SK-N-SH (cell line): Measurements from ENCODE around the gene NDUFA12. TPM values are rescaled to one million over a fixed set of nuclear protein-coding genes. Genes with fewer than 3 reads are reported as not detected.

Experiments
- CTCF ChIA-PET: fragments of 300-600, 350-600 bp; formaldehyde crosslinking; extraction: SDS; loops from one replicate; lab custom pipeline; 2021; lab: Yijun Ruan, JAX
- POLR2A ChIA-PET: fragments of 350-600 bp; sonication (Branson Sonifier 250); formaldehyde crosslinking; extraction: SDS; loops from one replicate; lab custom pipeline; 2020; ENCODE audit warnings: antibody characterized with exemption, inconsistent platforms; lab: Yijun Ruan, JAX
- DNase-seq: peaks from one replicate; pipeline ENCODE4 v3.0.0; 2012
- H2AFZ ChIP-seq: fragments of 200-600 bp; sonication (generic); 2 replicates; pipeline ENCODE4 v1.8.1; 2016; ENCODE audit warnings: antibody characterized with exemption, mild to moderate bottlenecking, low read depth
- H3F3A ChIP-seq: fragments of 200-600 bp; sonication (generic); replicated peaks from 2 replicates; pipeline ENCODE3; 2016; ENCODE audit warnings: antibody characterized with exemption, mild to moderate bottlenecking; ENCODE audit not compliant: insufficient read depth
- H3K27ac ChIP-seq, 2 experiments: fragments of 200-500 bp in 1 of 2; fragments of 200-600 bp in 1 of 2; sonication (Bioruptor generic) in 1 of 2; sonication (generic), shearing (Covaris generic) in 1 of 2; 2 replicates each; pipeline versions ENCODE4 v1.5.1 to v1.6.1; 2014 to 2016; ENCODE audit warnings: low read depth in 2 of 2, inconsistent platforms in 1 of 2, low read length in 1 of 2, mild to moderate bottlenecking in 1 of 2, mixed read lengths in 1 of 2
- H3K27me3 ChIP-seq: fragments of 200-600 bp; sonication (generic), shearing (Covaris generic); 2 replicates; pipeline ENCODE4 v1.6.1; 2016; ENCODE audit warnings: mixed run types; ENCODE audit not compliant: insufficient read depth
- H3K36me3 ChIP-seq, 2 experiments: fragments of 200-500 bp in 1 of 2; fragments of 200-600 bp in 1 of 2; sonication (Bioruptor generic) in 1 of 2; sonication (generic) in 1 of 2; replicated peaks in 1 of 2; 2 replicates each; pipeline versions ENCODE3 to v1.5.1; 2014 to 2016; ENCODE audit warnings: low read length in 1 of 2, mild to moderate bottlenecking in 1 of 2; ENCODE audit not compliant: insufficient read depth in 2 of 2, control insufficient read depth in 1 of 2
- H3K4me1 ChIP-seq, 2 experiments: fragments of 200-500 bp in 1 of 2; fragments of 200-600 bp in 1 of 2; sonication (Bioruptor generic) in 1 of 2; sonication (generic), shearing (Covaris generic) in 1 of 2; 2 replicates each; pipeline versions ENCODE4 v1.5.1 to v1.6.1; 2014 to 2016; ENCODE audit warnings: low read depth in 1 of 2, low read length in 1 of 2, mixed run types in 1 of 2; ENCODE audit not compliant: insufficient read depth in 2 of 2, control insufficient read depth in 1 of 2
- H3K4me2 ChIP-seq: fragments of 200-600 bp; sonication (generic), shearing (Covaris generic); 2 replicates; pipeline ENCODE4 v1.6.1; 2017; ENCODE audit warnings: mixed run types
- H3K4me3 ChIP-seq, 2 experiments: fragments of 200-500 bp in 1 of 2; fragments of 200-600 bp in 1 of 2; sonication (Bioruptor generic) in 1 of 2; sonication (generic), shearing (Covaris generic) in 1 of 2; 2 replicates each; pipeline versions ENCODE4 v1.5.1 to v1.8.1; 2014 to 2016; ENCODE audit warnings: low read depth in 2 of 2, inconsistent platforms in 1 of 2, low read length in 1 of 2, mild to moderate bottlenecking in 1 of 2, mixed read lengths in 1 of 2, moderate library complexity in 1 of 2
- H3K79me2 ChIP-seq: fragments of 200-600 bp; sonication (generic); 2 replicates; pipeline ENCODE4 v1.8.1; 2017; ENCODE audit warnings: mild to moderate bottlenecking; ENCODE audit not compliant: insufficient read depth
- H3K9ac ChIP-seq: fragments of 200-600 bp; sonication (generic); 2 replicates; pipeline ENCODE4 v1.6.1; 2017; ENCODE audit warnings: mixed run types
- H3K9me2 ChIP-seq: fragments of 200-600 bp; sonication (generic); 2 replicates; pipeline ENCODE4 v1.6.1; 2017; ENCODE audit warnings: mixed run types
- H3K9me3 ChIP-seq: fragments of 200-600 bp; sonication (generic); 2 replicates; pipeline ENCODE4 v1.6.1; 2017; ENCODE audit warnings: mixed run types, mild to moderate bottlenecking, moderate library complexity
- H4K20me1 ChIP-seq: fragments of 200-600 bp; sonication (generic); 2 replicates; pipeline ENCODE4 v1.6.1; 2017; ENCODE audit warnings: mild to moderate bottlenecking, mixed run types; ENCODE audit not compliant: insufficient read depth
- CTCF ChIP-seq: fragments of 200-600 bp; sonication (generic); IDR thresholded peaks from 2 replicates; pipeline ENCODE4 v1.6.1; 2017; ENCODE audit warnings: antibody characterized with exemption, mild to moderate bottlenecking, moderate library complexity
- ELF1 ChIP-seq: IDR thresholded peaks from 2 replicates; pipeline ENCODE4 v1.4.0; 2012
- EP300 ChIP-seq, 2 experiments: IDR thresholded peaks; 2 replicates each; pipeline versions ENCODE4 v1.4.0 to v1.6.1; 2012; ENCODE audit warnings: borderline replicate concordance in 1 of 2, low read depth in 1 of 2, low read length in 1 of 2
- EZH2phosphoT487 ChIP-seq: fragments of 200-600 bp; sonication (generic); IDR thresholded peaks from 2 replicates; pipeline ENCODE4 v1.6.1; 2017; ENCODE audit warnings: low read depth, mixed run types, mild to moderate bottlenecking, antibody characterized with exemption, moderate library complexity, borderline replicate concordance
- FOSL2 ChIP-seq: IDR thresholded peaks from 2 replicates; pipeline ENCODE4 v1.4.0; 2012; ENCODE audit warnings: low read depth, mild to moderate bottlenecking, moderate library complexity, borderline replicate concordance
- MEF2A ChIP-seq: IDR thresholded peaks from 2 replicates; pipeline ENCODE4 v1.4.0; 2012; ENCODE audit warnings: low read depth, borderline replicate concordance
- MXI1 ChIP-seq: IDR thresholded peaks from 2 replicates; pipeline ENCODE4 v1.6.1; 2012; ENCODE audit warnings: mild to moderate bottlenecking, low read depth, low read length, improper control_type of control experiment
- NFIC ChIP-seq: IDR thresholded peaks from 2 replicates; pipeline ENCODE4 v1.4.0; 2012; ENCODE audit warnings: borderline replicate concordance
- POLR2AphosphoS5 ChIP-seq: IDR thresholded peaks from 2 replicates; pipeline ENCODE4 v1.6.1; 2012; ENCODE audit warnings: low read depth, low read length
- SIN3A ChIP-seq: IDR thresholded peaks from 2 replicates; pipeline ENCODE4 v1.6.1; 2012; ENCODE audit warnings: low read depth, mild to moderate bottlenecking, low read length, moderate library complexity, borderline replicate concordance
- SMC3 ChIP-seq: IDR thresholded peaks from 2 replicates; pipeline ENCODE4 v1.6.1; 2012; ENCODE audit warnings: low read depth, low read length, improper control_type of control experiment
- TCF12 ChIP-seq: IDR thresholded peaks from 2 replicates; pipeline ENCODE4 v1.4.0; 2012
- USF2 ChIP-seq: fragments of 150-350 bp; IDR thresholded peaks from 2 replicates; pipeline ENCODE4 v1.6.1; 2017; ENCODE audit warnings: antibody characterized with exemption, low read length, low read depth, borderline replicate concordance
- YY1 ChIP-seq: IDR thresholded peaks from 2 replicates; pipeline ENCODE4 v1.4.0; 2012; ENCODE audit warnings: low read depth, mild to moderate bottlenecking
- ZBTB33 ChIP-seq: IDR thresholded peaks from 2 replicates; pipeline ENCODE4 v1.4.0; 2012; ENCODE audit warnings: low read depth, borderline replicate concordance
- WGBS: methylation state at CpG from one replicate; pipeline ENCODE4 v1.1.6; 2017; ENCODE audit warnings: low lambda C conversion rate; 5-methylcytosine and 5-hydroxymethylcytosine counted together
- polyA plus RNA-seq, 3 experiments: library from polyadenylated mRNA; depleted of rRNA; stranded (reverse); fragments of >200 nt; gene quantifications; 2 replicates each; pipeline ENCODE4 v1.2.3, GENCODE V29; 2012

The NDUFA12 gene
- polyA plus RNA-seq, 1 of the 3 experiments (the other 2 are of a cell fraction), result 106 TPM

- no peak for DNase-seq
- H3K27ac ChIP-seq, result no peak overlapping the region
- 94% methylated on average over 4 of the region's 4 CpGs for WGBS
- ChIA-PET CTCF (interaction anchor here (0.7 to 2.9 kb wide), 3 partner anchors 10 to 205 kb away, joined by 3 to 8 read pairs (median 3); no protein-coding TSS in a partner anchor), POLR2A (no interaction called here)
- H3K27me3 ChIP-seq, result no peaks in the 10 kb centered on the region
- no peaks in the 10 kb centered on the region for H3F3A ChIP-seq
- no peak overlapping the region for H3K4me2 ChIP-seq
- no peak overlapping the region for H3K4me3 ChIP-seq
- H3K9me3 ChIP-seq, result no peaks in the 10 kb centered on the region
- TF ChIP-seq ELF1 (no peak), MXI1 (no peak), FOSL2 (no peak)
- no peaks in the 10 kb centered on the region for H3K36me3 ChIP-seq
- no peaks in the 10 kb centered on the region; a peak in 2 of 4 replicates for H3K4me1 ChIP-seq
- H2AFZ ChIP-seq, result no peak overlapping the region
- H3K9ac ChIP-seq, result no peak overlapping the region
- no peaks in the 10 kb centered on the region for H3K9me2 ChIP-seq
- no peaks in the 10 kb centered on the region for H4K20me1 ChIP-seq
- 0 out of 2 replicates have a peak, but pooled peaks cover 2% of the 10 kb centered on the region for H3K79me2 ChIP-seq
Measured at GRCh38 chr12:94979941-94980340, 23.6 kb downstream of the NDUFA12 start.

- H3K27ac ChIP-seq, result no peak overlapping the region
- H3K27me3 ChIP-seq, result no peaks in the 10 kb centered on the region
- H4K20me1 ChIP-seq, result no peaks in the 10 kb centered on the region
- H2AFZ ChIP-seq, result no peak overlapping the region
- DNase-seq, result no peak
- no peaks in the 10 kb centered on the region for H3F3A ChIP-seq
- no peaks in the 10 kb centered on the region; a peak in 1 of 4 replicates for H3K4me1 ChIP-seq
- H3K4me2 ChIP-seq, result no peak overlapping the region
- H3K9me2 ChIP-seq, result no peaks in the 10 kb centered on the region
- no peak overlapping the region for H3K4me3 ChIP-seq
- POLR2A ChIA-PET, result no interaction called here
- WGBS, result 93% methylated on average over 4 of the region's 4 CpGs
- TF ChIP-seq POLR2AphosphoS5, result no peak
- no peak for TF ChIP-seq SIN3A
- TF ChIP-seq EZH2phosphoT487, result no peak
- TF ChIP-seq ELF1, result no peak
- no peak for TF ChIP-seq YY1
- TF ChIP-seq ZBTB33, result no peak
- TF ChIP-seq NFIC, result no peak
- no peak for TF ChIP-seq MEF2A
- TF ChIP-seq EP300 (IDR thresholded peaks at IDR 0.05; ENCODE audit: borderline replicate concordance in 1 of 2, low read depth in 1 of 2, low read length in 1 of 2), result no peak
- TF ChIP-seq CTCF, result no peak
- no peak for TF ChIP-seq TCF12
- no peak for TF ChIP-seq SMC3
- TF ChIP-seq USF2, result no peak
- TF ChIP-seq, all 33 proteins: peak for 0
- no peaks in the 10 kb centered on the region for H3K79me2 ChIP-seq
- H3K36me3 ChIP-seq, result no peaks in the 10 kb centered on the region
- no peaks in the 10 kb centered on the region for H3K9me3 ChIP-seq
- CTCF ChIA-PET, result interaction anchor here (0.9 kb wide), 1 partner anchor 431 kb away, joined by 3 read pairs; no protein-coding TSS in a partner anchor
- H3K9ac ChIP-seq, result no peak overlapping the region
Measured at GRCh38 chr12:94977766-94978468, 25.6 kb downstream of the NDUFA12 start.
